Thoracic aorta (tissue), 2 donors: ENCODE measurements around the gene LDLRAD4. TPM values are rescaled to one million over a fixed set of nuclear protein-coding genes. Genes with fewer than 3 reads are reported as not detected.

Source experiments
- ATAC-seq: fragments of 150-250 bp; one replicate; pipeline ENCODE4 v1.8.0; 2017; ENCODE audit warnings: low read depth; ENCODE audit not compliant: insufficient number of reproducible peaks, low FRiP score
- DNase-seq: peaks from one replicate; pipeline ENCODE4 v3.0.0-alpha.2; 2020; ENCODE audit warnings: low spot score
- H3K27ac ChIP-seq, 2 donors: fragments of 200-600 bp; sonication (generic); 1 replicate in 1 of 2; 2 replicates in 1 of 2; pipeline ENCODE4 v1.5.1; 2016; ENCODE audit warnings: mild to moderate bottlenecking in 2 of 2, moderate library complexity in 2 of 2
- H3K27me3 ChIP-seq: fragments of 200-600 bp; sonication (generic); replicated peaks from 2 replicates; pipeline ENCODE4 v1.6.0; 2016; ENCODE audit warnings: mild to moderate bottlenecking; ENCODE audit not compliant: insufficient read depth
- H3K36me3 ChIP-seq: fragments of 200-600 bp; sonication (generic); one replicate; pipeline ENCODE4 v1.5.1; 2016
- H3K4me1 ChIP-seq, 2 donors: fragments of 200-600 bp; sonication (generic); 1 replicate in 1 of 2; 2 replicates in 1 of 2; pipeline versions ENCODE4 v1.5.1 to v1.6.0; 2016; ENCODE audit warnings: low read depth in 2 of 2, mild to moderate bottlenecking in 1 of 2; ENCODE audit not compliant: control insufficient read depth in 1 of 2
- H3K4me3 ChIP-seq: fragments of 200-600 bp; sonication (generic); 2 replicates; pipeline ENCODE4 v1.5.1; 2016; ENCODE audit warnings: mild to moderate bottlenecking
- H3K9me3 ChIP-seq: fragments of 200-600 bp; sonication (generic); 2 replicates; pipeline ENCODE4 v1.5.1; 2016
- CTCF ChIP-seq: fragments of 200-600 bp; sonication (generic); IDR thresholded peaks from one replicate; pipeline ENCODE4 v1.5.1; 2019; ENCODE audit warnings: antibody characterized with exemption
- total RNA-seq, 2 donors: library from RNA; depleted of rRNA; stranded (reverse); fragments of >200 nt; gene quantifications; one replicate each; pipeline versions ENCODE4 v1.1.0 to v1.2.3, GENCODE V29; 2016

The LDLRAD4 gene
- total RNA-seq, 2 donors from 2014 or later: 98.4 to 135 TPM

- Histone ChIP-seq H3K4me3 (no peak overlapping the region), H3K36me3 (no peaks in the 10 kb centered on the region), H3K9me3 (no peaks in the 10 kb centered on the region), H3K27me3 (no peaks in the 10 kb centered on the region), H3K27ac (peak overlapping the region in 1 of 2 donors; percentile 84), H3K4me1 (peaks cover 23 to 58% of the 10 kb centered on the region in 2 donors)
- ATAC-seq (no peak), DNase-seq (no peak)
- no peak for TF ChIP-seq CTCF
Measured at GRCh38 chr18:13454363-13455150, 236.0 kb downstream of the LDLRAD4 start.

- H3K27me3 ChIP-seq: no peaks in the 10 kb centered on the region
- no peak for DNase-seq
- H3K27ac ChIP-seq: no peak overlapping the region
- H3K36me3 ChIP-seq: no peaks in the 10 kb centered on the region
- no peaks in the 10 kb centered on the region for H3K9me3 ChIP-seq
- ATAC-seq: no peak
- no peak overlapping the region for H3K4me3 ChIP-seq
- peaks cover 22 to 53% of the 10 kb centered on the region in 2 donors for H3K4me1 ChIP-seq
- no peak for TF ChIP-seq CTCF
Measured at GRCh38 chr18:13455471-13455870, 236.9 kb downstream of the LDLRAD4 start.

GRCh38 chr18:13455960-13456481 lies 237.5 kb downstream of the LDLRAD4 start:
- no peak overlapping the region for H3K4me3 ChIP-seq
- DNase-seq (no peak), ATAC-seq (no peak)
- TF ChIP-seq CTCF: no peak
- H3K27me3 ChIP-seq: no peaks in the 10 kb centered on the region
- no peak overlapping the region for H3K27ac ChIP-seq
- peaks cover 16 to 47% of the 10 kb centered on the region in 2 donors for H3K4me1 ChIP-seq
- no peaks in the 10 kb centered on the region for H3K36me3 ChIP-seq
- H3K9me3 ChIP-seq: no peaks in the 10 kb centered on the region

GRCh38 chr18:13456736-13457271 lies 238.2 kb downstream of the LDLRAD4 start:
- no peak overlapping the region for H3K27ac ChIP-seq
- no peaks in the 10 kb centered on the region for H3K9me3 ChIP-seq
- H3K27me3 ChIP-seq: no peaks in the 10 kb centered on the region
- no peaks in the 10 kb centered on the region for H3K36me3 ChIP-seq
- no peak for TF ChIP-seq CTCF
- peaks cover 9 to 39% of the 10 kb centered on the region in 2 donors for H3K4me1 ChIP-seq
- no peak overlapping the region for H3K4me3 ChIP-seq
- DNase-seq (no peak), ATAC-seq (no peak)

- no peak for TF ChIP-seq CTCF
- Histone ChIP-seq H3K9me3 (no peaks in the 10 kb centered on the region), H3K36me3 (no peaks in the 10 kb centered on the region), H3K27me3 (no peaks in the 10 kb centered on the region), H3K4me3 (no peak overlapping the region), H3K4me1 (peaks cover 4 to 35% of the 10 kb centered on the region in 2 donors), H3K27ac (no peak overlapping the region)
- no peak for ATAC-seq
- no peak for DNase-seq
Measured at GRCh38 chr18:13457327-13457726, 238.8 kb downstream of the LDLRAD4 start.
